GM18951 (cell line): ENCODE results near the gene HRH1.

Experiments used
- POLR2A ChIP-seq: IDR thresholded peaks from 4 replicates; pipeline ENCODE4 v1.6.1; 2011; ENCODE audit warnings: mild to moderate bottlenecking; ENCODE audit not compliant: insufficient read length, insufficient read depth; ENCODE audit errors: extremely low read depth
- in situ Hi-C: fragments of 300-500 bp; cut with MboI; formaldehyde crosslinking; loops from one replicate; pipeline ENCODE4 v1.12.0; 2022; ENCODE audit warnings: low sequenced_read_pairs, mixed read lengths, inconsistent platforms; ENCODE audit not compliant: unreplicated experiment

HRH1 gene

DNA sequence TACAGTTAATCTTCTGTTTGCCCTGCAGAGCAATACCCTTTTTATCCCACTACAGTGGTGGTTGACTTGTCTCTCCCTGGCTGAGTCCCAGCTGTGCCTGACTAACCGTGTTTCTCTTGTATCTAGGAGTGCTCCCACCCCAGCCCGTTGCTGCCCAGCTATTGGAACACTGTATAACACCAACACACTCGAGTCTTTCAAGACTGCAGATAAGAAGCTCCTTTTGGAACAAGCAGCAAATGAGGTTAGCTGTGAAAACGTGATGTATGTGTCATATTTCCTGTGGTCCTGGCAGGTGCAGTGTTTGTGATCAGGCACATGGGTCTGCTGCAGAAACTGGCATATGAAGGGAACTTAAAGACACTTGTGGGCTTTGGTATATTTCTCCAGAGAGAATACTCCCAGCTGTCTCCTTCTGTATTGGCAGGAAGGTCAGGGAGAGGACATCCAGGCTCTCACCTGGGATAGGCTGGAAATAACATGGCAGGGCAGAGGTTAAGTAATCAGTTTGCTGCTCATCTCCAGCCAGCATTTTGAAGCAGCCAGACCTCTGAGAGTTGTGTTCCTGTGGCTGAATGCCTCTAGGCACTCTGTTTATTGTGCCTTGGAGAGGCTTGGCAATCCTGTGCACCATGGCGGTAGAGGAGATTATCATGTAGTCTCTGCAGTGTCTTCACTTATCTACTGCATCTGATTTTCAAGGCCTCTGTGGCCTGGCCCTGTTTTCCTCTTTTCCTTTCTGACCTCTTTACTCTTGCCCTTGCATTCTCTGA is 152.7 kb downstream of the HRH1 start:
- no peak for TF ChIP-seq POLR2A
- in situ Hi-C loops: no loop called here

- in situ Hi-C loops: no loop called here
- TF ChIP-seq POLR2A: no peak
Measured at GRCh38 chr3:11307830-11308432, 153.6 kb downstream of the HRH1 start.

DNA sequence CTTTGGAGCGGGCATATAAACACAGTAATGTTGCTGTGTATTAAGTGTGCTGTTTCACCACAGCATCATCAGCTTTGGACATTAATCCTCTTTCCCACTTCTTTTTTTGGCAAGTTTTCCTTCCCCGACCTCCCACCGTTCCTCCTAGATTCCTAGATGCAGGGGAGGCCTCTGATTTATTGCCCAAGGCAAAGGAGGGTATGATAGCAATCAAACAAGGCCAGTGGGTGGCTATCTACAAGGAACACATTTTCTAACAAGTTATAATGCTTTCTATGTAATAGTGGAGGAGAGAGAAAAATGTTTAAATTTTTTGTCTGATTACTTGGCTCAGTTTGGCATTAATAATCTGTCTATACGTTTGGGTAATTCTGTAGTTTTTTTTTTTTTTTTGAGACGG is 156.0 kb downstream of the HRH1 start:
- in situ Hi-C loops: no loop called here
- TF ChIP-seq POLR2A: no peak

DNA sequence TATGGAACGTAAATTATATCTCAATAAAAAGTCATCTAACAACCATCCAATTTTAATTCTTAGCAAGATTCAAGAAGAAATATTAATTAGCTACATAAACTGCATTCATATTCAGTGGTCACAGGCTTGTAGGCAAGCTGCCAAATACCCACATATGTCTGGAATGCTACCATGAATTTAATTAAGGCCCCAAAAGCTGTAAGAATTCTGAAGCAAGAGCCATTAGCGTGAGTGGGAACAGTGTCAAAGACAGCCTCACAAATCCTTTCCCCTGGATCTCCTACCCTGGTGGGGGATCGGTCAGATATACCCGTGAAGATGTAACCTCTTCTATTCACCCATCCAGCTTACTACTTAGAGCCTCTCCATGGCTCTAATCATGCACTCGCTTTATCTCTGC is 157.9 kb downstream of the HRH1 start:
- no peak for TF ChIP-seq POLR2A
- in situ Hi-C loops: no loop called here
